Measurements from ENCODE around the gene SENP7.
"Not testable (repeated sequence)": the region's sequence is repeated elsewhere in the genome, so short reads cannot be mapped to it uniquely, and the experiment has no call there.

SENP7 gene

GRCh38 chr3:101458387-101458786, 54.6 kb downstream of the SENP7 start:
- no peak overlapping the region for H3K4me3 ChIP-seq (ENCODE audit: low read length in 2 of 2)
- H3K27me3 ChIP-seq (ENCODE audit: control insufficient read depth in 2 of 2, insufficient read depth in 2 of 2, low read length in 2 of 2) = no peaks in the 10 kb centered on the region
- peaks cover 0 to 9% of the 10 kb centered on the region in 2 donors for H3K36me3 ChIP-seq (ENCODE audit: control insufficient read depth in 2 of 2, insufficient read depth in 2 of 2, low read length in 2 of 2)
- no peak overlapping the region for H3K27ac ChIP-seq (ENCODE audit: low read depth in 2 of 2, low read length in 2 of 2)
- no peaks in the 10 kb centered on the region for H3K9me3 ChIP-seq (ENCODE audit: control insufficient read depth in 2 of 2, low read length in 2 of 2)
- H3K4me1 ChIP-seq (ENCODE audit: control insufficient read depth in 2 of 2, insufficient read depth in 2 of 2, low read length in 2 of 2) = no peaks in the 10 kb centered on the region
- H3K9ac ChIP-seq (ENCODE audit: low read depth in 1 of 2, low read length in 2 of 2) = no peak overlapping the region

GRCh38 chr3:101454629-101455028, 58.4 kb downstream of the SENP7 start:
- Histone ChIP-seq H3K27ac (ENCODE audit: low read depth in 2 of 2, low read length in 2 of 2) (no peak overlapping the region), H3K9me3 (ENCODE audit: control insufficient read depth in 2 of 2, low read length in 2 of 2) (no peaks in the 10 kb centered on the region), H3K4me3 (ENCODE audit: low read length in 2 of 2) (no peak overlapping the region), H3K4me1 (ENCODE audit: control insufficient read depth in 2 of 2, insufficient read depth in 2 of 2, low read length in 2 of 2) (no peaks in the 10 kb centered on the region), H3K27me3 (ENCODE audit: control insufficient read depth in 2 of 2, insufficient read depth in 2 of 2, low read length in 2 of 2) (no peaks in the 10 kb centered on the region), H3K36me3 (ENCODE audit: control insufficient read depth in 2 of 2, insufficient read depth in 2 of 2, low read length in 2 of 2) (peaks cover 0 to 9% of the 10 kb centered on the region in 2 donors), H3K9ac (ENCODE audit: low read depth in 1 of 2, low read length in 2 of 2) (no peak overlapping the region)

GRCh38 chr3:101453961-101454360, 59.1 kb downstream of the SENP7 start:
- Histone ChIP-seq H3K9ac (ENCODE audit: low read depth in 1 of 2, low read length in 2 of 2) (no peak overlapping the region), H3K36me3 (ENCODE audit: control insufficient read depth in 2 of 2, insufficient read depth in 2 of 2, low read length in 2 of 2) (peaks cover 0 to 9% of the 10 kb centered on the region in 2 donors), H3K4me3 (ENCODE audit: low read length in 2 of 2) (no peak overlapping the region), H3K4me1 (ENCODE audit: control insufficient read depth in 2 of 2, insufficient read depth in 2 of 2, low read length in 2 of 2) (no peaks in the 10 kb centered on the region), H3K9me3 (ENCODE audit: control insufficient read depth in 2 of 2, low read length in 2 of 2) (no peaks in the 10 kb centered on the region), H3K27ac (ENCODE audit: low read depth in 2 of 2, low read length in 2 of 2) (no peak overlapping the region), H3K27me3 (ENCODE audit: control insufficient read depth in 2 of 2, insufficient read depth in 2 of 2, low read length in 2 of 2) (no peaks in the 10 kb centered on the region)

- not testable (repeated sequence) for H3K27me3 ChIP-seq (ENCODE audit: control insufficient read depth in 2 of 2, insufficient read depth in 2 of 2, low read length in 2 of 2); H3K4me1 ChIP-seq (ENCODE audit: control insufficient read depth in 2 of 2, insufficient read depth in 2 of 2, low read length in 2 of 2)
Observed at GRCh38 chr3:101438641-101439040, 74.4 kb downstream of the SENP7 start.

GRCh38 chr3:101433652-101434051, 79.4 kb downstream of the SENP7 start:
- H3K36me3 ChIP-seq (ENCODE audit: control insufficient read depth in 2 of 2, insufficient read depth in 2 of 2, low read length in 2 of 2) = no peaks in the 10 kb centered on the region
- no peaks in the 10 kb centered on the region for H3K4me1 ChIP-seq (ENCODE audit: control insufficient read depth in 2 of 2, insufficient read depth in 2 of 2, low read length in 2 of 2)
- H3K9me3 ChIP-seq (ENCODE audit: control insufficient read depth in 2 of 2, low read length in 2 of 2) = no peaks in the 10 kb centered on the region
- no peak overlapping the region for H3K27ac ChIP-seq (ENCODE audit: low read depth in 2 of 2, low read length in 2 of 2)
- no peaks in the 10 kb centered on the region for H3K27me3 ChIP-seq (ENCODE audit: control insufficient read depth in 2 of 2, insufficient read depth in 2 of 2, low read length in 2 of 2)
- H3K9ac ChIP-seq (ENCODE audit: low read depth in 1 of 2, low read length in 2 of 2) = no peak overlapping the region
- no peak overlapping the region for H3K4me3 ChIP-seq (ENCODE audit: low read length in 2 of 2)

More at GRCh38 chr3:101438641-101439040, 74.4 kb downstream of the SENP7 start:
- H3K4me3 ChIP-seq (ENCODE audit: low read length in 2 of 2); H3K36me3 ChIP-seq (ENCODE audit: control insufficient read depth in 2 of 2, insufficient read depth in 2 of 2, low read length in 2 of 2); H3K9ac ChIP-seq (ENCODE audit: low read depth in 1 of 2, low read length in 2 of 2); H3K27ac ChIP-seq (ENCODE audit: low read depth in 2 of 2, low read length in 2 of 2); H3K9me3 ChIP-seq (ENCODE audit: control insufficient read depth in 2 of 2, low read length in 2 of 2): not testable (repeated sequence)

- no peaks in the 10 kb centered on the region for H3K9me3 ChIP-seq (ENCODE audit: control insufficient read depth in 2 of 2, low read length in 2 of 2)
- peaks cover 0 to 3% of the 10 kb centered on the region in 2 donors for H3K36me3 ChIP-seq (ENCODE audit: control insufficient read depth in 2 of 2, insufficient read depth in 2 of 2, low read length in 2 of 2)
- no peak overlapping the region for H3K9ac ChIP-seq (ENCODE audit: low read depth in 1 of 2, low read length in 2 of 2)
- H3K27me3 ChIP-seq (ENCODE audit: control insufficient read depth in 2 of 2, insufficient read depth in 2 of 2, low read length in 2 of 2) = no peaks in the 10 kb centered on the region
- no peak overlapping the region for H3K4me3 ChIP-seq (ENCODE audit: low read length in 2 of 2)
- H3K27ac ChIP-seq (ENCODE audit: low read depth in 2 of 2, low read length in 2 of 2) = no peak overlapping the region
- no peaks in the 10 kb centered on the region for H3K4me1 ChIP-seq (ENCODE audit: control insufficient read depth in 2 of 2, insufficient read depth in 2 of 2, low read length in 2 of 2)
Observed at GRCh38 chr3:101423984-101424888, 88.8 kb downstream of the SENP7 start.

- Histone ChIP-seq H3K27ac (ENCODE audit: low read depth in 2 of 2, low read length in 2 of 2) (no peak overlapping the region), H3K9me3 (ENCODE audit: control insufficient read depth in 2 of 2, low read length in 2 of 2) (no peaks in the 10 kb centered on the region), H3K27me3 (ENCODE audit: control insufficient read depth in 2 of 2, insufficient read depth in 2 of 2, low read length in 2 of 2) (no peaks in the 10 kb centered on the region), H3K4me3 (ENCODE audit: low read length in 2 of 2) (no peak overlapping the region), H3K9ac (ENCODE audit: low read depth in 1 of 2, low read length in 2 of 2) (no peak overlapping the region), H3K36me3 (ENCODE audit: control insufficient read depth in 2 of 2, insufficient read depth in 2 of 2, low read length in 2 of 2) (peaks cover 0 to 2% of the 10 kb centered on the region in 2 donors), H3K4me1 (ENCODE audit: control insufficient read depth in 2 of 2, insufficient read depth in 2 of 2, low read length in 2 of 2) (no peaks in the 10 kb centered on the region)
Observed at GRCh38 chr3:101418851-101419250, 94.2 kb downstream of the SENP7 start.

GRCh38 chr3:101414121-101414520, 98.9 kb downstream of the SENP7 start:
- Histone ChIP-seq H3K9ac (ENCODE audit: low read depth in 1 of 2, low read length in 2 of 2) (no peak overlapping the region), H3K27me3 (ENCODE audit: control insufficient read depth in 2 of 2, insufficient read depth in 2 of 2, low read length in 2 of 2) (no peaks in the 10 kb centered on the region), H3K4me3 (ENCODE audit: low read length in 2 of 2) (no peak overlapping the region), H3K4me1 (ENCODE audit: control insufficient read depth in 2 of 2, insufficient read depth in 2 of 2, low read length in 2 of 2) (no peaks in the 10 kb centered on the region), H3K36me3 (ENCODE audit: control insufficient read depth in 2 of 2, insufficient read depth in 2 of 2, low read length in 2 of 2) (peaks cover 0 to 2% of the 10 kb centered on the region in 2 donors), H3K9me3 (ENCODE audit: control insufficient read depth in 2 of 2, low read length in 2 of 2) (no peaks in the 10 kb centered on the region), H3K27ac (ENCODE audit: low read depth in 2 of 2, low read length in 2 of 2) (no peak overlapping the region)

GRCh38 chr3:101413656-101414055, 99.4 kb downstream of the SENP7 start:
- peaks cover 0 to 2% of the 10 kb centered on the region in 2 donors for H3K36me3 ChIP-seq (ENCODE audit: control insufficient read depth in 2 of 2, insufficient read depth in 2 of 2, low read length in 2 of 2)
- no peaks in the 10 kb centered on the region for H3K27me3 ChIP-seq (ENCODE audit: control insufficient read depth in 2 of 2, insufficient read depth in 2 of 2, low read length in 2 of 2)
- no peaks in the 10 kb centered on the region for H3K9me3 ChIP-seq (ENCODE audit: control insufficient read depth in 2 of 2, low read length in 2 of 2)
- no peak overlapping the region for H3K4me3 ChIP-seq (ENCODE audit: low read length in 2 of 2)
- no peak overlapping the region for H3K9ac ChIP-seq (ENCODE audit: low read depth in 1 of 2, low read length in 2 of 2)
- no peak overlapping the region for H3K27ac ChIP-seq (ENCODE audit: low read depth in 2 of 2, low read length in 2 of 2)
- H3K4me1 ChIP-seq (ENCODE audit: control insufficient read depth in 2 of 2, insufficient read depth in 2 of 2, low read length in 2 of 2) = no peaks in the 10 kb centered on the region

GRCh38 chr3:101391413-101391950, 121.5 kb downstream of the SENP7 start:
- Histone ChIP-seq H3K9ac (ENCODE audit: low read depth in 1 of 2, low read length in 2 of 2) (no peak overlapping the region), H3K4me1 (ENCODE audit: control insufficient read depth in 2 of 2, insufficient read depth in 2 of 2, low read length in 2 of 2) (no peaks in the 10 kb centered on the region), H3K27me3 (ENCODE audit: control insufficient read depth in 2 of 2, insufficient read depth in 2 of 2, low read length in 2 of 2) (no peaks in the 10 kb centered on the region), H3K36me3 (ENCODE audit: control insufficient read depth in 2 of 2, insufficient read depth in 2 of 2, low read length in 2 of 2) (peaks cover 0 to 2% of the 10 kb centered on the region in 2 donors), H3K27ac (ENCODE audit: low read depth in 2 of 2, low read length in 2 of 2) (no peak overlapping the region), H3K9me3 (ENCODE audit: control insufficient read depth in 2 of 2, low read length in 2 of 2) (peaks cover 6% of the 10 kb centered on the region in 2 donors), H3K4me3 (ENCODE audit: low read length in 2 of 2) (no peak overlapping the region)

Data from mucosa of rectum (tissue), 2 donors.